HepG2 (cell line): ENCODE results near the gene OGFR. TPM values are rescaled to one million over a fixed set of nuclear protein-coding genes. Genes with fewer than 3 reads are reported as not detected.

Experiments used
- CENPX ChIP-seq: sonication (generic); formaldehyde crosslinking; IDR thresholded peaks from 2 replicates; pipeline ENCODE4 v1.9.0; 2021; ENCODE audit warnings: mild to moderate bottlenecking, missing genetic modification reagents, moderate library complexity
- CHD4 ChIP-seq: fragments of 200-600 bp; sonication (generic); IDR thresholded peaks from 2 replicates; pipeline ENCODE4 v1.7.0; 2017; ENCODE audit warnings: mild to moderate bottlenecking, low read length, borderline replicate concordance
- FOXC1 ChIP-seq: sonication (generic); formaldehyde crosslinking; IDR thresholded peaks from 2 replicates; pipeline ENCODE4 v1.8.0; 2022; ENCODE audit warnings: mild to moderate bottlenecking, missing genetic modification reagents, borderline replicate concordance
- HOXA9 ChIP-seq: sonication (generic); formaldehyde crosslinking; IDR thresholded peaks from 2 replicates; pipeline ENCODE4 v1.8.1; 2022; ENCODE audit warnings: missing genetic modification reagents, mild to moderate bottlenecking, moderate library complexity, borderline replicate concordance
- IKZF4 ChIP-seq: sonication (generic); formaldehyde crosslinking; IDR thresholded peaks from 2 replicates; pipeline ENCODE4 v1.5.1; 2020; ENCODE audit warnings: borderline replicate concordance, mild to moderate bottlenecking, low read depth, missing genetic modification reagents; ENCODE audit errors: not compliant biosample characterization
- JUND ChIP-seq: sonication (generic); formaldehyde crosslinking; IDR thresholded peaks from 2 replicates; pipeline ENCODE4 v1.8.0; 2022; ENCODE audit warnings: mild to moderate bottlenecking, missing genetic modification reagents
- MEIS2 ChIP-seq: sonication (generic); formaldehyde crosslinking; IDR thresholded peaks from 2 replicates; pipeline ENCODE4 v1.9.0; 2021; ENCODE audit warnings: mild to moderate bottlenecking, missing genetic modification reagents
- MTF2 ChIP-seq: sonication (generic); formaldehyde crosslinking; IDR thresholded peaks from 2 replicates; pipeline ENCODE4 v1.5.0; 2020; ENCODE audit warnings: missing genetic modification reagents, borderline replicate concordance
- MXD1 ChIP-seq: sonication (generic); formaldehyde crosslinking; IDR thresholded peaks from 2 replicates; pipeline ENCODE4 v1.4.0; 2020; ENCODE audit warnings: mild to moderate bottlenecking, missing genetic modification reagents
- NFE2L1 ChIP-seq: sonication (generic); formaldehyde crosslinking; IDR thresholded peaks from 2 replicates; pipeline ENCODE4 v1.4.0; 2020; ENCODE audit warnings: missing genetic modification reagents, mild to moderate bottlenecking, borderline replicate concordance
- NFE2L2 ChIP-seq: fragments of 150-350 bp; IDR thresholded peaks from 2 replicates; pipeline ENCODE4 v1.6.1; 2014; ENCODE audit warnings: low read length
- NPAS2 ChIP-seq: sonication (generic); formaldehyde crosslinking; IDR thresholded peaks from 2 replicates; pipeline ENCODE4 v1.8.0; 2022; ENCODE audit warnings: mild to moderate bottlenecking, missing genetic modification reagents, borderline replicate concordance
- PHB2 ChIP-seq: fragments of 450-650 bp; IDR thresholded peaks from 2 replicates; pipeline ENCODE4 v1.6.1; 2018; ENCODE audit not compliant: partially characterized antibody
- PLRG1 ChIP-seq: fragments of 450-650 bp; conservative IDR thresholded peaks from 2 replicates; pipeline ENCODE4 v1.6.1; 2016
- RBM39 ChIP-seq: fragments of 200-400 bp; formaldehyde crosslinking; IDR thresholded peaks from one replicate; pipeline ENCODE4 v1.6.1; 2018; ENCODE audit warnings: antibody characterized with exemption, mild to moderate bottlenecking, low read depth, low read length; ENCODE audit not compliant: poor library complexity, severe bottlenecking
- SAP130 ChIP-seq: IDR thresholded peaks from 2 replicates; pipeline ENCODE4 v1.6.1; 2016; ENCODE audit warnings: low read depth
- TARDBP ChIP-seq: sonication (generic); formaldehyde crosslinking; IDR thresholded peaks from 2 replicates; pipeline ENCODE4 v1.8.0; 2022; ENCODE audit warnings: mild to moderate bottlenecking, missing genetic modification reagents
- TEAD2 ChIP-seq: sonication (generic); formaldehyde crosslinking; IDR thresholded peaks from 2 replicates; pipeline ENCODE4 v1.9.0; 2021; ENCODE audit warnings: missing genetic modification reagents
- TFE3 ChIP-seq: IDR thresholded peaks from 2 replicates; pipeline ENCODE4 v1.6.1; 2016
- ZBTB14 ChIP-seq: sonication (generic); formaldehyde crosslinking; IDR thresholded peaks from 2 replicates; pipeline ENCODE4 v1.4.0; 2020; ENCODE audit warnings: missing genetic modification reagents
- ZFP36 ChIP-seq: fragments of 150-350 bp; IDR thresholded peaks from 2 replicates; pipeline ENCODE4 v1.6.1; 2018; ENCODE audit warnings: borderline replicate concordance, low read length, low read depth; ENCODE audit not compliant: partially characterized antibody
- ZNF275 ChIP-seq: sonication (generic); formaldehyde crosslinking; IDR thresholded peaks from 2 replicates; pipeline ENCODE4 v1.8.0; 2022; ENCODE audit warnings: missing genetic modification reagents, mild to moderate bottlenecking, inconsistent platforms, borderline replicate concordance
- ZNF543 ChIP-seq: sonication (generic); formaldehyde crosslinking; IDR thresholded peaks from 2 replicates; pipeline ENCODE4 v1.4.0; 2020; ENCODE audit warnings: mild to moderate bottlenecking, missing genetic modification reagents
- ZNF766 ChIP-seq: sonication (generic); formaldehyde crosslinking; IDR thresholded peaks from 2 replicates; pipeline ENCODE4 v1.5.0; 2020; ENCODE audit warnings: missing genetic modification reagents, borderline replicate concordance
- polyA plus RNA-seq, 8 experiments: library from polyadenylated mRNA; depleted of rRNA in 3 of 8; stranded (reverse) in 7 of 8; unstranded in 1 of 8; fragments of >200 nt; fragmentation: Illumina TruSeq in 4 of 8; extraction: Trizol in 4 of 8; gene quantifications; 2 replicates each; pipeline versions ENCODE4 v1.2.1 to v1.2.3, GENCODE V29; 2011 to 2016; ENCODE audit warnings: low read depth in 4 of 8, missing spikeins in 1 of 8, mixed read lengths in 1 of 8; ENCODE audit not compliant: insufficient read depth in 1 of 8
- total RNA-seq, 5 experiments: library from RNA; depleted of rRNA; stranded (reverse); fragments of >200 nt; fragmentation: Illumina TruSeq; extraction: Trizol; gene quantifications; 2 replicates each; pipeline ENCODE4 v1.2.3, GENCODE V29; 2016; ENCODE audit warnings: low read depth in 1 of 5

OGFR gene
- total and polyA plus RNA-seq, 2 of the 13 experiments (the other 11 are each of a cell fraction or from before 2014, with no cell fraction given): 47.7 to 81.8 TPM

GRCh38 chr20:62818592-62819493 is 14.2 kb downstream of the OGFR start (continued):
- TF ChIP-seq NFE2L2 (no peak), JUND (CRISPR knock-in tag) (no peak), TEAD2 (no peak), ZBTB14 (CRISPR knock-in tag) (no peak), NFE2L1 (CRISPR knock-in tag) (peak; percentile 86), IKZF4 (CRISPR knock-in tag) (no peak), MXD1 (CRISPR knock-in tag) (peak; percentile 87), TARDBP (CRISPR knock-in tag) (peak; percentile 70; the same call in 1 of the 2 replicates), ZFP36 (no peak), MTF2 (CRISPR knock-in tag) (no peak; the same call in 1 of the 2 replicates), ZNF766 (CRISPR knock-in tag) (0 out of 2 replicates have a peak, but pooled peaks have one; percentile 17), PLRG1 (no peak), FOXC1 (no peak), RBM39 (no peak), CHD4 (peak; percentile 94), ZNF543 (no peak), MEIS2 (CRISPR knock-in tag) (peak; percentile 13; the same call in 1 of the 2 replicates), ZNF275 (no peak), PHB2 (no peak), TFE3 (CRISPR knock-in tag) (0 out of 2 replicates have a peak, but pooled peaks have one; percentile 26), CENPX (CRISPR knock-in tag) (no peak), HOXA9 (no peak), NPAS2 (CRISPR knock-in tag) (no peak), SAP130 (CRISPR knock-in tag) (peak; percentile 86)
